ENCODE measurements around the gene SEMA4D.

The SEMA4D gene

GRCh38 chr9:89497978-89498851 lies at the start of gene SEMA4D:
SEMA4D (minus strand) TSS chr9:89498113; CDS start chr9:89405456, 92,657 bp downstream.
- DNase-seq (ENCODE audit: low read depth), result no peak

GRCh38 chr9:89547000-89547399 lies 49.1 kb upstream of the SEMA4D start:
- no peak for DNase-seq (ENCODE audit: low read depth)

- DNase-seq (ENCODE audit: low read depth), result no peak
Measured at GRCh38 chr9:89544279-89544661, 46.4 kb upstream of the SEMA4D start.

- DNase-seq (ENCODE audit: low read depth), result no peak
Measured at GRCh38 chr9:89543621-89544278, 45.8 kb upstream of the SEMA4D start.

- no peak for DNase-seq (ENCODE audit: low read depth)
Measured at GRCh38 chr9:89543111-89543510, 45.2 kb upstream of the SEMA4D start.

- no peak for DNase-seq (ENCODE audit: low read depth)
Measured at GRCh38 chr9:89542401-89543021, 44.6 kb upstream of the SEMA4D start.

- DNase-seq (ENCODE audit: low read depth), result no peak
Measured at GRCh38 chr9:89541798-89542197, 43.9 kb upstream of the SEMA4D start.

GRCh38 chr9:89539374-89539773 lies 41.5 kb upstream of the SEMA4D start:
- DNase-seq (ENCODE audit: low read depth), result no peak

GRCh38 chr9:89538871-89539270 lies 41.0 kb upstream of the SEMA4D start:
- DNase-seq (ENCODE audit: low read depth), result no peak

GRCh38 chr9:89537166-89537565 lies 39.3 kb upstream of the SEMA4D start:
- no peak for DNase-seq (ENCODE audit: low read depth)

- DNase-seq (ENCODE audit: low read depth), result no peak
Measured at GRCh38 chr9:89536600-89536999, 38.7 kb upstream of the SEMA4D start.

GRCh38 chr9:89536145-89536574 lies 38.2 kb upstream of the SEMA4D start:
- no peak for DNase-seq (ENCODE audit: low read depth)

- DNase-seq (ENCODE audit: low read depth), result no peak
Measured at GRCh38 chr9:89535461-89535860, 37.5 kb upstream of the SEMA4D start.

- no peak for DNase-seq (ENCODE audit: low read depth)
Measured at GRCh38 chr9:89534515-89535287, 36.8 kb upstream of the SEMA4D start.

GRCh38 chr9:89533411-89534095 lies 35.6 kb upstream of the SEMA4D start:
- no peak for DNase-seq (ENCODE audit: low read depth)

GRCh38 chr9:89532944-89533343 lies 35.0 kb upstream of the SEMA4D start:
- DNase-seq (ENCODE audit: low read depth), result no peak

GRCh38 chr9:89532478-89532877 lies 34.6 kb upstream of the SEMA4D start:
- DNase-seq (ENCODE audit: low read depth), result no peak

GRCh38 chr9:89531766-89532165 lies 33.9 kb upstream of the SEMA4D start:
- no peak for DNase-seq (ENCODE audit: low read depth)

- no peak for DNase-seq (ENCODE audit: low read depth)
Measured at GRCh38 chr9:89530726-89531125, 32.8 kb upstream of the SEMA4D start.

- DNase-seq (ENCODE audit: low read depth), result no peak
Measured at GRCh38 chr9:89529243-89530035, 31.5 kb upstream of the SEMA4D start.

- no peak for DNase-seq (ENCODE audit: low read depth)
Measured at GRCh38 chr9:89528540-89528939, 30.6 kb upstream of the SEMA4D start.

Data from HS-27A (cell line).